PC-3 (cell line): ENCODE results near the gene ATP8A2.

Experiments
- EZH2 ChIP-seq: fragments of 300-600 bp; sonication (generic); IDR thresholded peaks from one replicate; pipeline ENCODE4 v1.6.1; 2017; ENCODE audit warnings: antibody characterized with exemption, mild to moderate bottlenecking, low read length; ENCODE audit not compliant: unreplicated experiment
- TF ChIP-seq, protein P1 (sequence below): fragments of 300-600 bp; sonication (generic); conservative IDR thresholded peaks from 2 replicates; pipeline ENCODE4 v1.5.1; 2017; ENCODE audit warnings: antibody characterized with exemption, low read depth, mild to moderate bottlenecking, low read length

DNA sequence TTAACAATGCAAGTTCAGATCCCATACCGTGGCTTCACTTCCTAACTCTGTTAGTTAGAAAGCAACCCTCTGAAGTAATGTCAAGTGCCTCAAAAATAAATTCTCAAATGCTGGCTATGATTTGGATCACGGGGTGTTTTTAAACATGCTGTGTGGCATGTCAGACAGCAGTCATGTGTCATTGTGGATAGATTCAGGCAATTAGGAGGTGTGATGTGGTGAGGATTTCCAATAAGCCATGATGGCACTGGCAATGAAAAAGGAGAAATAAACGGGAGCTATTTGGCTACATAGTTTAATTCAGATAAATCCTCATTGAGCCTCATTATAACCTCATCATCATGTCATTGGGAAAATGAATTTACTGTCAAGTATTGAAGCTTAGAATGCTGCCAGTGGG is 130.3 kb downstream of the ATP8A2 start:
- TF ChIP-seq, protein P1, sequence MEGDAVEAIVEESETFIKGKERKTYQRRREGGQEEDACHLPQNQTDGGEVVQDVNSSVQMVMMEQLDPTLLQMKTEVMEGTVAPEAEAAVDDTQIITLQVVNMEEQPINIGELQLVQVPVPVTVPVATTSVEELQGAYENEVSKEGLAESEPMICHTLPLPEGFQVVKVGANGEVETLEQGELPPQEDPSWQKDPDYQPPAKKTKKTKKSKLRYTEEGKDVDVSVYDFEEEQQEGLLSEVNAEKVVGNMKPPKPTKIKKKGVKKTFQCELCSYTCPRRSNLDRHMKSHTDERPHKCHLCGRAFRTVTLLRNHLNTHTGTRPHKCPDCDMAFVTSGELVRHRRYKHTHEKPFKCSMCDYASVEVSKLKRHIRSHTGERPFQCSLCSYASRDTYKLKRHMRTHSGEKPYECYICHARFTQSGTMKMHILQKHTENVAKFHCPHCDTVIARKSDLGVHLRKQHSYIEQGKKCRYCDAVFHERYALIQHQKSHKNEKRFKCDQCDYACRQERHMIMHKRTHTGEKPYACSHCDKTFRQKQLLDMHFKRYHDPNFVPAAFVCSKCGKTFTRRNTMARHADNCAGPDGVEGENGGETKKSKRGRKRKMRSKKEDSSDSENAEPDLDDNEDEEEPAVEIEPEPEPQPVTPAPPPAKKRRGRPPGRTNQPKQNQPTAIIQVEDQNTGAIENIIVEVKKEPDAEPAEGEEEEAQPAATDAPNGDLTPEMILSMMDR, result no peak
- no peak for TF ChIP-seq EZH2
